Measurements from ENCODE around the gene MAP2K4.
A peak's percentile ranks its signal among the peaks of the same experiment; 100 is the strongest.

Gene MAP2K4

DNA sequence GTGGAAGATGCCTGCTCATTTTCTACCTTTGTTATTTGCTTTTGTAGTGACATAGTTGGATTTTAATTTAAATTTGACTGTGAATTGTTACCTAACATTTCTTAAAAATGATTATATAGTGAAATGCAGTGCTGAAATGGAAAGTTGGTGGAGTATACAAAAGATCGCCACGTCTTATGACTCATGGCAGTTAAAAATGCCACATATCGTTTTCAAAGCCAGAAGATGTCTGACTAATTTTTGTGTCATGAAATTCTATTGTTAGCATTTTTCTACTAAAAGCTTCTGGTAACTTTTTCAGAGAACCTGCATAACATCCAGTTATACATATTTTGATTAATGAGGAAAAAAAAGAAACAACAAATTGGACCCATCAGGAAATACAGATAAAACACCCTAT lies 20.6 kb downstream of the MAP2K4 start:
- no peak for DNase-seq

DNA sequence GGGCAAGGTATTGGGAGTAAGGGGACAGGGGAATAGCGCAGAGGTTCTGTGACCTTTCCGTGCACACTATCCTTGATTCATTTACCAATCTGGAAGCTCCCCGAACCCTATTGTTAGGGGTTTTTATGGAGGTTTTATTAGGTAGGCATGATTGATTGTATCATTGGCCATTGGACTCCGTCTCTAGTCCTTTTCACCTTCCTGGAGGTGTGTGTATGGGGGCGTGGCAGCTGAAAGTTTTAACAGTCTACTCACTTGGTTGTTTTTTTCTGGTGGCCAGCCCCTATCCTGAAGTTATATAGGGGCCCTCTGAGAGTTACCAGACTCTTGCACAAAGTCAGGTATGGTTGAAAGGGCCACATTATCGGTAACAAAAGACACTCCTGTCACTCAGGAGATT lies 23.0 kb downstream of the MAP2K4 start:
- no peak for DNase-seq

DNA sequence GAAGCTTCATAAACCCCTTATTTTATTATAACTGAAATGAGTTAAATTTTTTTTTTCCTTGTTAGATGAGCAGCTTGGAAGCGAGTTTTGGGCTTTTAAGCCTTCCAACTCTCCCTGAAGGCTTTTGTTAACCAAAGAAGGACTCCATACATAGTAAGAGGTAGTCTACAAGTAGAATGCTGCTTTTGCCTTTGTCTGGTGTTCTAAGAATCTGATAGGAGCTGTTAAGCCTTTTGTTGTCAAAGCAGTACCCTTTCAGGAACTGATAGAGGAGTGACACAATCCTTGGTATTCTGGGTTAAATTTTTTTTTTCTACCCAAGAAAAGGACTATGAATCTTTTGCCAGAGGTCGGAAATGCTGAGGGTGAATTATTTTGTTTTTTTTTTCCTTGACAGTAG lies 26.1 kb downstream of the MAP2K4 start:
- DNase-seq = peak; percentile 59

DNA sequence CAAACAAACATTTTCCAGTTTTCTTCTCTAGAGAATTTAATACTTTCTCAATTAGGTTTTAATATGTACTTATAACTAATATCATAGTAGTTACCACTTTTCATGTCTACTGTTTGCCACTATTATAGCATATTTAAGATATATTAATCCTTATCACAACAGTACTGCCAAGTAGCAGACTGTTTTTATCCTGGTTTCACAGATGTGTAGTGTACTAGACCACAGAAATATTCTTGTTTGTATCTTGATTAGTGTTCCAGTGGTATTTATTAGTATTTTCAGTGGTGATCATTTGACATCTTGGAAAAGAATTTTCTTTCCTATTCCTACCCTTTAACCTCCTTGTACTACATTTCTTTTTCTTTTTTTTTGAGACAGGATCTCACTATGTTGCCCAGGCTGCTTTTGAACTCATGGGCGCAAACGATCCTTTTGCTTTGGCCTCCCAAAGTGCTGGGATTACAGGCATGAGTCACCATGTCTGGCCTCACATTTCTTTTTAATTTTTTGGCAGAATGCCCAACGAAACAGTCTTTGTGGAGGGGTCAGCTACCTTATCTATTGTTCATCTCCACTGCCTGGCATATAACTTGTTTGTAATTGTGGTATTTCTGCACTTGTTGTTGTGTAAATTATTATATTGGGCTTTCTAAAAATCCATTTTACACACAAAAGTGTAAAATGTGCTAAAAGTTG lies 27.2 kb downstream of the MAP2K4 start:
- peak; percentile 60 for DNase-seq

DNA sequence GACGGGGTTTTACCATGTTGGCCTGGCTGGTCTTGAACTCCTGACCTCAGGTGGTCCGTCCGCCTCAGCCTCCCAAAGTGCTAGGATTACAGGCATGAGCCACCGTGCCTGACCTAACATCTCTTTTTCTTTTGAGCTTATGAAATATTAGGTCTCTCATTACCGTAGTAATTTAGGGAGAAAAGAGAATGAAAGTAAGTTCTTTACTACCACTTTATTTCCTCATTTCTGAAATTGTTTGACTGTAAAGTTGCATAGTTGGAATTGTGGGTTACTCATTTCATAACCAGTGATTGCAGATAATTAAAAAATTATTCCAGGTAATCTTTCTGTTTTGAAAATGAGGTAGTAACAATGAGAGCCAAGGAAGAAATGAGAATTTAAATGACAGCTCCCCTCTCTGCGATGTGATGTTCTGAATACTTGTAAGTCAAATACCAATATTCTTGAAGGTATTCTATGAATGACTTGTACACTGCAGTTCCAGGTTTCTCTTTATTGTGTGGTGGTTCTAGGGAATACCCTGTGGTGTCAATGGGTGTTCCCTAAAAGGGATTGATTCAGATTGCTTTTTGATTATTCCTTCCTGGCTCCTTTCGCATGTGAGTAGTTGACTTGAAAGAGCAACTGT lies 28.3 kb downstream of the MAP2K4 start:
- no peak for DNase-seq

DNA sequence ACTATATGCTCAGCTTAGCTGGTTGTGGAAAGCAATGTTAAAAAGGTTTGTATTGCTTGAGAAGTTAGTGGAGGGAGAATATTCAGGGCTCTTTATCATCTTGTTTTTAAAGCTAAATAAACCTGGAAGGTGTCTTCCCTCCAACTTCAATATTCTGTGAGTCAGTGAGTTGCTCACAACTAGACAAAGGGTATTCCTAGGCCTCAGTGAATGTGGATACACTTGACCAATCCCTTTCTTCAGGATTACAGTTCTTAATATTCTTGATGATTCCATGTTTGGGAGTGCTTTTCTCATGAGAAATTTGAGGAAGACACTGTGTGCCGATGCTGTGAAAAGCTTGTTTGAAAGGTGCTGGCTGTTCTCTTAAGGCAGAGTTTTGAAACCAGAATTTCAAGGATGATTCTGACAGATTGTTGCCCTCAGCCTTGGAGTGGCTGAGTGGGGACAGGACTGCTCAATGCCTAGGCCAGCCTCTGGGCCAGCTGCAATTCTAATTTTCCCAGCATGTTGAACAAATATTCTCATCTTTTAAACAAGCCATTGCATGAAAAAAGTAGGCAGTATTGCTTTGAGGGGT lies 30.1 kb downstream of the MAP2K4 start:
- no peak for DNase-seq

DNA sequence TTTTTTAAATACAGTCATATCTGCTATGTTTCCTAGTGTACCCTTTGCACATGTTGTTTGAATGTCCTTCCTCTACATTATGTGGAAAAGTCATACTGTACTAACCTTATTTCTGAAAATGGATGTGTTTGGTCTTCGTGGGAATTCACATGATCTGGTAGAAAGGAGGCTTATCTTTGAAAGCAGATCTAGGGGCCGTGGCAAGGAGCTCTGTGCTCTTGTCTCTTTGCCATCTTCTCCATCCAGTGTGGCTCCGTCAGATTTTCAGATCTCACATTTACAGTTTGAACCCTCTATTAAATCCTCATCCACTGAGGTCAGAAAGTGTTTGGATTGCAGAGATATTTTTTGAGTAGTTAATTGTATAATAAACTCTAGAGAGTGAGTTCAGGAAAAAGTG lies 32.9 kb downstream of the MAP2K4 start:
- DNase-seq = peak; percentile 52

DNA sequence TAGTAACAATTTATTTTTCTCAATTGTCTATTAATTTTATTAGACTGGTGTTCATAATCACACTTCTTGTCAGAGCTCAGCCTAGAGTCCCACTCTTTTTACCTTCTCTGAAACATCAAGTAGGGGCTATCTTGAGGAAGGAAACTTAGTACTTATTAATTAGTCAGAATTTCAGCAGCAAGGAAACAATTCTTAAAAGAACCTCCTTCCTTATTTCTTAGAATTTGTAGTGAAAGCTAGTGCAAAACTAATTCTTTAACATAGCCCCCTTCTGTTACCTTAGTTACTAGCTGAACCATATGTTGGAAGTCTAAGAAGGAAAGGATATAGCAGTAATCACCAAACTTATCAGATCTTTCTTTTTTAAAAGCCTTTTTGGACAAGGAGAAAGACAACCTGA lies 35.2 kb downstream of the MAP2K4 start:
- DNase-seq = peak; percentile 30

DNA sequence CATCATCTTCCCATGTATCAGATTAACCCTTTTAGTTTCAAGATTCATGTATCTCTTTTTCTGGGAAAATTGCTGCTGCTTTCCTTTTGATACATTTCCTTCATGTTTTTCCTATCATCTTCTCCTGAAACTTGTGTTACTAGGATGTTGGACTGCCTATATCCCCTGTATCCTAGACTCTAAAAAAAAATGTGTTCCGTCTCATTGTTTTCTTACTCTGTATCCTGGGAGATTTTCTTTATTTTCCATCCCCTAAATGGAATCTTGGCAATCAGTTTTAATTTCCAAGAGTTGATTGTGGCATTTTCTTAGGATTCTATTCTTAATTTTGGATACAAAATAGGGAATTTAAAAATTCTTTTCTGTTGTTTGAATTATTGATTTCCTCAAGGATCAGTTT lies 36.8 kb downstream of the MAP2K4 start:
- DNase-seq = no peak

DNA sequence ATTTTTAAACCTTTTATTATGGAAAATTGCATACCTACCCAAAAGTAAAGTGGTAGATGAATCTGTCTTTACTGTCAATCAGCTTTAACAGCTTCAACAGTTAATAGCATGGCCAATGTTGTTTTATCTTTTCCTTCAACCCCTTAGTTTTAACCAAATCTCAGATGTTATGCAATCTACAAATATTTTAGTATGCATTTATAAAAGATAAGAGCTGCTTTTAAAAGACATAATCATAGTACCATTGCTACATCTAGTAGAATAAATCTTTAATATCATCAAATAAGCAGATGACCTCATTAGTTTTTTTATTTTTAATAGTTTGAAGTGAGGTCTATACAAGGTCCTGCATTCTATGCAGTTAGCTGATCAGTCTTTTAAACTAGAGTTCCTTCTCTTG lies 37.9 kb downstream of the MAP2K4 start:
- DNase-seq = no peak

DNA sequence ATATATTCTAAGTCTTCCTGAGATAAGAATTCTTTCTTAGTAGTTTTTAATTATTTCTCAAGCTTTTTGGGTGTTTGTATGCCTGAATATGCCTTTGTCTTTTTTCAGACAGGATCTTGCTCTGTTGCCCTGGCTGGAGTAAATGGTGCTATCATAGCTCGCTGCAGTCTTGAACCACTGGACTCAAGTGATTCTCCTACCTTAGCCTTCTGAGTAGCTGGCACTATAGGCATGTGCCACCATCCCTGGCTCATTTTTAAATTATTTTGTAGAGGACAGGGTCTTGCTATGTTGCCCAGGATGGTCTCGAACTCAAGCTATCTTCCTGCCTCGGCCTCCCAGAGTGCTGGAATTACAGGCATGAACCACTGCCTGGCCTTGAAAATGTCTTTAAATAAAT lies 41.6 kb downstream of the MAP2K4 start:
- no peak for DNase-seq

DNA sequence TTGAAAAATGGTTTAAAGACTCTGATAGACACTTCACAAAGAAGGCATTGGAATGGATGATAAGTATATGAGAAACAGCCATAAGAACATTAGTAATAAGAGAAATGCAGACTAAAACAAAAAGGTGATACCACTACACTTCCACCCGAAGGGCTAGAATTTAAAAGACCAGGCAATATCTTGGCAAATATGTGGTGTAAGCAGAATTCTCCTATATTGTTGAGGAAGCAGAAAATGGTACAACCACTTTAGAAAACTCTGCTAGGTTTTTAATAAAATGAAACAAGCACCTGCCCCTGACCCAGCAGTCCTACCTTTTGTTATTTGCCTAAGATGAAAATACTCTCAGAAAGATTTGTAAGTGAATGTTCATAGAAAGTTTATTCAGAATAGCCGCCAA lies 43.7 kb downstream of the MAP2K4 start:
- no peak for DNase-seq

DNA sequence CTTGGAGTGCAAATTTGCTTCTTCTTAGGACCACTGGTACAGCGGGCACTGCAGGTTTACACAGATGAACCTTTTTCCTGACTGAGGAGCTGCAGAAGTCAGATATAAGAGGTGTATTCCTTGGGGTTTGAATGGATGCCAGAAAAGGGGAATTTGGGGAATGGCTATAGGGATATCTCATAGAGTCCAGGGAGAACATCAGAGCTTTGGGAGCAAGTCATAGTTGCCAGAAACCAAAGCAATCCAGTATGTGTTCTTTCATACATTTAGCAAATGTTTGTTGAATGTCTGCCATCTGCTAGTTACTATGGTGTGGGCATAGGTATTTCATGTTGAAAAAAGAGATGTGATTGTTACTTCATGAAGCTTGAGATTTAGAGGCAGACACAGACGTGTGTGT lies 46.8 kb downstream of the MAP2K4 start:
- DNase-seq = no peak

DNA sequence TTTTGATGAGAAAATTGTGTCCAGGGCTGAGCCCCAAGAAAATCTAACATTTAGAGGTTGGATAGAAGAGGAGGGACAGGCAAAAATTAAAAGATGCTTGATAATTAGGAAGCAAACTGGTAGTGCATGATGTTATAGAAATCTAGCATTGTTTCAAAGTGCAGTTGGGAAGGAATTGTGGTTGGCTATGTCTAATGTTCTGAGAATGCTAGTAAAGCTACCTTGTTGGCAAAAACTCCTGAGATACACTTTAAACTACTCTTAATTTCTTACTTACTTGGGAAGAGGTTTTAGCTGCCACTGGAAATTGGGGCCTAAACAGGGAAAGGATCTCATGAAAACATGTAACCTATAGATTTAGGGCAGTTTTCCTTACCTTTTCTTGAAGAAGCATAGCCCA lies 48.3 kb downstream of the MAP2K4 start:
- DNase-seq = no peak

DNA sequence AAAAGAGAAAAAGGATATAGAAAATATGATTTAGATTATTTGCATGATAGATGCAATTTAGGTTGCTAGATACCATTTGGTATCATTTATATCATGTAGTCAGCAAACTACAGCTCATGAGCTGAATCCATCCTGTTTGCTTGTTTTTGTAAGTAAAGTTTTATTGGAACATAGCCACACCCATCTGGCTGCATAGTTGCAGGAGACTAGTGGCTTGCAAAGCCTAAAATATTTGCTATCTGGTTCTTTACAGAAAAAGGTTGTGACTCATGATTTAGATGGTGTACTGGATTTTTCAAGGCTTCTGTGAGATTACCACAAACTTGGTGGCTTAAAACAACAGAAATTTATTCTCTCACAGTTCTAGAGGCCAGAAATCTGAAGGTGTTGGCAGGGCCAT lies 49.9 kb downstream of the MAP2K4 start:
- DNase-seq = no peak

DNA sequence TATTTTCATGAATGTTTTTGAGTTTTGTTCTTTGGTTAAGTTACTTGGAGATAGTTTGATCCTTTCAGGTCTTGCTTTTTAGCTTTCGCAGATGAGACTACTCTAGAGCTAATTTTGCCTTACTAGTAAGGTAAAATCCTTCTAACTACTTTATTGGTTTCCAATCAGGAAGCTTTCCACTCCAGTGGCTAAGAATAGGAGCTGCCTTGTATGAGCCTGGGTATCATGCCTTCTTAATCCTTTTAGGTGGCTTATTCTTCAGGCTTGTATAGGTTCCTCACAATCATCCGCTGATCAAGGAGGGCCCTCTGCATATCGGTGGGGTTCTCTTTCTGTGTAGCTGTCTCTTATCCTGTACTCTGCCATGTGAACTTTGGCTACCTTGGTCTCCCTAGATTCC lies 53.7 kb downstream of the MAP2K4 start:
- no peak for DNase-seq

DNA sequence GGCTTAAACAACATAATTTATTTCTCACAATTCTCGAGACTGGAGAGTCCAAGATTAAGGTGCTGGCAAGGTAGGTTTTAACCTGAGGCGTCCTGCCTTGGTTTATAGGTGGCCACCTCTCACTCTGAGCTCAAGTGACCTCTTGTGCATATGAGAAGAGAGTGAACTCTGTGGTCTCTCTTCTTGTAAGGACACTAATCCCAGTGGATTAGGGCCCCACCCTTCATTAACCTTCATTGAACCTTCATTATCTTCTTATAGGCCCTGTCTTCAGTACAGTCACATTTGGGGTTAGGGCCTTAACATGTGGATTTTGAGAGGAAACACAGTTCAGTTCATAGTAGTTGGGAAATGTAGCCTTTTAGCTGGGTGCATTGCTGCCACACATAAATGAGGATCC lies 57.1 kb downstream of the MAP2K4 start:
- no peak for DNase-seq

DNA sequence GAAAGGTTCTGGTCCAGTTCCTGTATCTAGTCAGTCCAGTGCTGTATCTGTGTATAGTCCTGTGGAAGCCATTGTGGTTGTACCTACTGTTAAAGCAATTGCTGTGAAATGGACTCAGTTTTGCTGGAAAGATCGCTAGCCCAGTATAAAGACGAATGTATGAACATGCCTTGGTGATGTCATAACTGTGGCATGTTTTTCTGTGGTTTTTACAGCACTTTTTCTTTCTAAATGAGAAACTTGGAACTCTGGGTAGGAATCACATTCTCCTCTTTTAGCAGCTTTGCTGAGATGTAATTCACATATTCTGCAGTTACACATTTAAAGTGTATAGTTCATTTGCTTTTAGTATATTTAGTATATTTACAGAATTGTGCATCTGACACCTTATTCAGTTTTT lies 58.1 kb downstream of the MAP2K4 start:
- DNase-seq = no peak

DNA sequence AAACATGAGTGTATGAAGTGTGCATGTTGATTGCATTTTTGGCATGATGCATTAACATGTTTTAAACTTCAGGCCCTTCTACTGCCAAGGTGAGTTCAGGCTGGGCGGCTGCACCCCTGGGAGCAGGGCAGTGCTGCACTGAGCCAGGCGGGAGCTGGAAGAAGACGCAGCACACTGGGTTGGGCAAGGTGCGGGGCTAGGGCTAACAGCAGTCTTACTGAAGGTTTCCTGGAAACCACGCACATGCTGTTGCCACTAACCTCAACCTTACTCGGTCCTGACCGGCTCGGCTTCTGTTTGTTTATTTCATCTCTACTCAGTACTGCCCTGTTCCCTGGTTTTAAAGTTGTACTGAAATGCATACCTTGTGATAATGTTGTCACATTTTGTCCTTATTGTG lies 61.0 kb downstream of the MAP2K4 start:
- no peak for DNase-seq

DNA sequence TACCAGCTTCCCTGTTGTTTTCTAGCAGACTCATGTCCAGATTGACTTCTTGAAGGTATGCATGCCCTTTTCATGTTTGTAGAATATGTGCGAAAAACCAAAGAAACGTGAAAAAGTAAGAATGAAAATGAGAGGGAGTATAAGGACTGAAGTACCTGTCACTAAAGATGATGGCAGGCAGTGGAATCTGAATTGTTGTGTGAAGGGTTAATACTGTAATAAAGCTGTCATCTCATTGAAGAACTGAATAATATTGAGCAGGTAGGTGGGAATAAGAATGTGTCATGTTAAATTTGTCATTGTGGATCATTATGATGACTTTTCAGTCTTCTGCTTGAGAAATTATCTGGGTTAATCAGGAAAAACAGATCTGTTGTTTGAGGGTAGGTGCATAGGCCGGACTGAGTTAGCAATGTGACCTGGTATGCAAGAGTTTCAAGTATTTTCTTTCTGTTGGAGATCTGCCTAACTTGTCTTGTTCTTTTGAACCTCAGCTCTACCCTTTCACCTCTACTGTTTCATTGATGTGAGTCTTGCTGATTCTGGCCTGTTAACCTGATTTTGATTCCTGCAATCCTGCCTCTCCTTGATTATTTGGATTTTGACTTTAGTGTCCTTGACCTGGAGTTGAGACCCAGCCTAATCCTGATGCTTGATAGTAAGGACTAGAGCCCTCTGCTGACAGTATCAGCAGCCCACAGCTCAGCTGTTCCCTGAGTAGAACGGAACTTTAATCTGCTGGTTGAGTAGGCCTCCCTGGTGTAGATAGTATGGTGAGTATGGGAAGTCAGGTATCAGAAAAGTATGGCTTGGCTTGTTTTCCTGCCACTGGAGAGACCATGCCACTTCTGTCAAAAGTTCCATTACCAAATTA lies 64.6 kb downstream of the MAP2K4 start:
- DNase-seq = peak; percentile 14

DNA sequence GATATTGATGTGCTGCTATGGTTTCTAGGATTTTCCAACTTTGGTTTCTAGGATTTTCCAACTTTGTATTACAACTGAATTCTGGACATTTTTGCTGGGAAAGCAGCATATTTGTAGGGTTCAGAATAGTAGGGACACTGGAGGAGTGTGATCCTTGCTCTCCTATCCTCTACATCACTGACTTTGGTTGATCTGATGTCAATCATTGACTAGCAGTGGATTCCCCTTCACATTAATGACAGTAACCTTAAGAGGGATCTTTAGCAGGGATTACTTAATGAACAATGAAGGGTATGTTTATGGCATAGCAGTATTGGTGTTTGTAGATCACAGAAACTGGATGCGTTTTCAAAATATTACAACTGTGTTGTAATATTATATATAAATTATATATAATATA lies 67.4 kb downstream of the MAP2K4 start:
- no peak for DNase-seq

DNA sequence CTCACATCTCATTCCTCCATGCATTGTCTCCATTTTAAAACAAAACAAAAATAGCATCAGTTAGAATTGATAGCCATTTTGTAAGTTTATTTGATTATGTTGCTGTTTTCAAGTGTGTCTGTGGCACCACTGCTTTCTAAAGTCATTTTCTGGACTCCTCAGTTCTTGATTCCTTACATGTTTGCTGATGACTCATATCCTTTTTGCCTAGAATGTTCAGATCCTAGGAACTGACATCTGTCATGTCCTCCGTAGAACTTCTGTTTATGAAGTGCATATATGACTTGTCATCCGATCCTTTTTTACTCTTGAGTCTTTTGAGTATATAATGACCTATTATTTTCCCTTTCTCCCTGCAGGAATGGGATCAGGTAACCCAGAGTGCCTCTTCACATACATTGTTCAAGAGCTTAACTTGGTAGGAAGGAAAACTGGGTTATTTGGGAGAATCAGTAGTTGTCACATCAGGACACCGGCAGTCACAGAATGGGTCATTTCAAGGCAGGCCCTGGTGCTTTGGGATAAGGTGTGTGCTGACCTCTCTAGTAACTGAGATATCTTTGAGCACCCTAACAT lies 69.2 kb downstream of the MAP2K4 start:
- DNase-seq = peak; percentile 8

DNA sequence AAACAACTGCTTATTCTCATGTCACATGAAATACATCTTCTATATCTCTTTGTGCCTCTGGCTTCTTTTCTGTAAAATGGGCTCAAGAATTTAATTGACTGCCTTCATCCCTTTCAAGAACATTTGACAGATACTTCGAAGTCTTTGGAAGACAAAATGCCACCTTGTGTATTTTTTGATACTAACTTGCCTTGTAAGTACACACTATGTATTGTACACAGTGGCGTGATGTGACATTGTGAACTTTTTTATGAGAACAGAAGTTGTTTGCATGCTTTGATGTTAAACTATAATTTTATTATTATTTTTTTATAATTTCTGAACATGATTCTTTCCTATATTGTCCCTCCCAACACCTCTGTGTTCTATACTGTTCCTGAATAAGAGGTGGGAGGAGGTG lies 73.7 kb downstream of the MAP2K4 start:
- DNase-seq = no peak

All from hematopoietic multipotent progenitor cell treated with erythropoietin and hydrocortisone succinate and interleukin-3 and kit ligand, for 4 days (in vitro differentiated cells).